ENCODE measurements around the gene SFPQ. TPM values are rescaled to one million over a fixed set of nuclear protein-coding genes. Genes with fewer than 3 reads are reported as not detected.

The SFPQ gene
- total and polyA plus RNA-seq, 2 of the 8 experiments (the other 6 are each of a cell fraction or from before 2014, with no cell fraction given), result 118 to 469 TPM

DNA sequence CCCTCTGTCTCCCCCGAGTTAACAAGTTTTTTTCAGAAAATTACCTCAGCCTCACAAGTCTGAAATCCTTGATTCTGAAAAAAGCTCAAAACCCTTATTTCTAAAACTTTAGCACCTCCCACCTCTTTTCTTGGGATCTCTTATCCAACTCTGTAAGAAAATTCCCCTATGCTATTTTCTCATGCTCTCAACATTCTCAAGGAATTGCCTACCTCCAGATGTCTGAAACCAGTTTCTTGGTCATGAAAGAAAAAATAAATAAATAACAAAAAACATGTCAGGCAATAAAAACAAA, 18.1 kb upstream of the SFPQ start:
- no peaks in the 10 kb centered on the region for H3K27me3 ChIP-seq (replicated peaks in 1 of 4; ENCODE audit: control insufficient read depth in 3 of 4, extremely low read depth in 1 of 4, insufficient read depth in 3 of 4, low read length in 3 of 4)
- H2BK5ac ChIP-seq (ENCODE audit: low read depth, low read length), result peak overlapping the region; percentile 87; the same call in 1 of the 2 replicates
- no peak overlapping the region for H4K91ac ChIP-seq (replicated peaks; ENCODE audit: insufficient read length, low read length)
- 0 out of 2 replicates have a peak overlapping the region, but pooled peaks have one; percentile 39 for H3K18ac ChIP-seq (ENCODE audit: extremely low read depth, low read length)
- no peaks in the 10 kb centered on the region for H3K36me3 ChIP-seq (ENCODE audit: control insufficient read depth in 2 of 4, insufficient read depth in 4 of 4, low read length in 3 of 4)
- H3K9ac ChIP-seq (replicated peaks in 1 of 4; ENCODE audit: extremely low read depth in 1 of 4, low read depth in 3 of 4, low read length in 3 of 4), result no peak overlapping the region
- H2BK120ac ChIP-seq (replicated peaks; ENCODE audit: low read depth, low read length), result no peak overlapping the region
- H3K4ac ChIP-seq (replicated peaks; ENCODE audit: insufficient read length, low read depth, low read length), result no peak overlapping the region
- POLR2A ChIA-PET (ENCODE audit: partially characterized antibody), result interaction anchor here (0.7 to 2.2 kb wide), 6 partner anchors 13 to 134 kb away, joined by 3 to 9 read pairs (median 5); partner anchors contain the start of gene SFPQ
- no peak overlapping the region for H4K5ac ChIP-seq (ENCODE audit: insufficient read length, low read depth, low read length)
- no peaks in the 10 kb centered on the region for H3K79me2 ChIP-seq (ENCODE audit: control insufficient read depth in 1 of 2, insufficient read depth in 2 of 2, low read length in 2 of 2)
- no peaks in the 10 kb centered on the region for H3K9me3 ChIP-seq (ENCODE audit: insufficient read depth in 2 of 2, low read depth in 1 of 2, low read length in 1 of 2)
- DNase-seq (ENCODE audit: low read depth in 1 of 2, low spot score in 2 of 2) (no peak), FAIRE-seq (no peak)
- no peak overlapping the region for H3K56ac ChIP-seq (replicated peaks; ENCODE audit: insufficient read length, low read depth, low read length)
- H4K8ac ChIP-seq (ENCODE audit: extremely low read depth, insufficient read depth, low read length), result no peak overlapping the region
- H3K23me2 ChIP-seq (ENCODE audit: low read depth, low read length), result no peaks in the 10 kb centered on the region
- no peak overlapping the region for H3K14ac ChIP-seq (ENCODE audit: insufficient read length)
- WGBS, 2 experiments (ENCODE audit: extremely low coverage in 1 of 2, insufficient coverage in 1 of 2, insufficient read length in 1 of 2, insufficient replicate concordance in 2 of 2, low coverage in 1 of 2, low lambda C conversion rate in 2 of 2, missing lambda C conversion rate in 1 of 2), result 76% methylated on average over 1 of the region's 1 CpG; no CpG with 5 or more reads in 1 of the 2 experiments
- no peaks in the 10 kb centered on the region for H4K20me1 ChIP-seq (replicated peaks in 1 of 2; ENCODE audit: control insufficient read depth in 1 of 2, insufficient read depth in 2 of 2, low read length in 2 of 2)
- peak overlapping the region; percentile 50; the same call in 1 of the 2 replicates for H2BK12ac ChIP-seq (ENCODE audit: low read depth, low read length)
- no peak overlapping the region for H3K27ac ChIP-seq (ENCODE audit: low read depth, low read length)
- peak overlapping the region; percentile 51 to 57; a peak in 1 of 4 replicates for H3K4me2 ChIP-seq (ENCODE audit: insufficient read depth in 1 of 2, low read depth in 2 of 2, low read length in 2 of 2)
- peak overlapping the region; percentile 92; the same call in 1 of the 2 replicates for H2BK20ac ChIP-seq (ENCODE audit: low read length)
- H3K79me1 ChIP-seq (ENCODE audit: low read depth, low read length), result no peaks in the 10 kb centered on the region
- CTCF ChIA-PET (ENCODE audit: partially characterized antibody), result interaction anchor here (0.6 to 4.1 kb wide), 9 partner anchors 9 to 326 kb away, joined by 3 to 14 read pairs (median 3); no protein-coding TSS in a partner anchor
- H3K23ac ChIP-seq (ENCODE audit: insufficient read length), result no peak overlapping the region
- H2AK5ac ChIP-seq (ENCODE audit: low read depth, low read length), result no peak overlapping the region
- H3K4me3 ChIP-seq (ENCODE audit: extremely low read depth in 1 of 4, insufficient read depth in 2 of 4, low read depth in 3 of 4, low read length in 4 of 4), result peak overlapping the region in 1 of 4 experiments; percentile 40; a peak in 1 of 8 replicates
- peak overlapping the region; percentile 68 for H2AFZ ChIP-seq (ENCODE audit: low read length)
- H3K4me1 ChIP-seq (replicated peaks in 1 of 4; ENCODE audit: control insufficient read depth in 3 of 4, insufficient read depth in 4 of 4, low read length in 3 of 4), result peaks cover 7 to 11% (median 10%) of the 10 kb centered on the region in 4 experiments; a peak in 5 of 7 replicates
- H2BK15ac ChIP-seq (ENCODE audit: low read length), result 0 out of 2 replicates have a peak overlapping the region, but pooled peaks have one; percentile 74
- TF ChIP-seq CREB1 (IDR thresholded peaks at IDR 0.05) (no peak), HDAC2 (IDR thresholded peaks at IDR 0.05; ENCODE audit: borderline replicate concordance in 1 of 2, low read depth in 2 of 2, low read length in 2 of 2) (no peak), FOSL1 (IDR thresholded peaks at IDR 0.05; ENCODE audit: insufficient read depth, low read depth, low read length) (no peak)
